ENCODE measurements around the gene ADGRA1.

DNA sequence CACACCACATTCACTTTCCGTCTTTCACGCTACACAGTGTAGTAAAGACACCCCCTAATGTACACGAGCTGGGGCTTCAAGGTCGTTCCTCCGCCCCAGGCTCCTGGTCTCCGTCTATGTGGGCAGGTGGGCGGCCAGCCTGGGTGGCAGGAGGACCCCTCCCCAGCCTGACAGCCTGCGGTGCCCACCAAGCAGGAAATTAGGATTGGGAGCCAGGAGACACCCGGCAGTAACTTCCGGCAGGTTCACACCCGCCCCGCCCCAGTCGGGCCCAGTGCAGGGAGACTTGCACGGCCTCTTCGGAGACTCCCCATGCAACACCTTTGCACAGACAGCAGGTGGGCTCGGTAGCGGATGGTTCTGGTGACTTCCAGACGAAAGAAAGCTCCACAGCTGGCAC is 27.7 kb upstream of the ADGRA1 start:
- TF ChIP-seq, protein P1, sequence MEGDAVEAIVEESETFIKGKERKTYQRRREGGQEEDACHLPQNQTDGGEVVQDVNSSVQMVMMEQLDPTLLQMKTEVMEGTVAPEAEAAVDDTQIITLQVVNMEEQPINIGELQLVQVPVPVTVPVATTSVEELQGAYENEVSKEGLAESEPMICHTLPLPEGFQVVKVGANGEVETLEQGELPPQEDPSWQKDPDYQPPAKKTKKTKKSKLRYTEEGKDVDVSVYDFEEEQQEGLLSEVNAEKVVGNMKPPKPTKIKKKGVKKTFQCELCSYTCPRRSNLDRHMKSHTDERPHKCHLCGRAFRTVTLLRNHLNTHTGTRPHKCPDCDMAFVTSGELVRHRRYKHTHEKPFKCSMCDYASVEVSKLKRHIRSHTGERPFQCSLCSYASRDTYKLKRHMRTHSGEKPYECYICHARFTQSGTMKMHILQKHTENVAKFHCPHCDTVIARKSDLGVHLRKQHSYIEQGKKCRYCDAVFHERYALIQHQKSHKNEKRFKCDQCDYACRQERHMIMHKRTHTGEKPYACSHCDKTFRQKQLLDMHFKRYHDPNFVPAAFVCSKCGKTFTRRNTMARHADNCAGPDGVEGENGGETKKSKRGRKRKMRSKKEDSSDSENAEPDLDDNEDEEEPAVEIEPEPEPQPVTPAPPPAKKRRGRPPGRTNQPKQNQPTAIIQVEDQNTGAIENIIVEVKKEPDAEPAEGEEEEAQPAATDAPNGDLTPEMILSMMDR (IDR thresholded peaks at IDR 0.05; ENCODE audit: extremely low read depth in 1 of 2, insufficient read depth in 1 of 2, low read depth in 1 of 2, low read length in 2 of 2), result no peak
- TF ChIP-seq POLR2A (IDR thresholded peaks at IDR 0.05; ENCODE audit: low read depth, low read length), result no peak
- TF ChIP-seq POLR2AphosphoS5 (IDR thresholded peaks at IDR 0.05; ENCODE audit: insufficient read depth, low read depth, low read length), result no peak
- no peak for TF ChIP-seq MYC (IDR thresholded peaks at IDR 0.05; ENCODE audit: low read depth, low read length)
- no peak for TF ChIP-seq JUN (IDR thresholded peaks at IDR 0.05; ENCODE audit: borderline replicate concordance, insufficient read depth, insufficient read length, low read depth)
- TF ChIP-seq FOS (IDR thresholded peaks at IDR 0.05; ENCODE audit: borderline replicate concordance, insufficient read depth, low read length), result no peak
- TF ChIP-seq, protein P2, sequence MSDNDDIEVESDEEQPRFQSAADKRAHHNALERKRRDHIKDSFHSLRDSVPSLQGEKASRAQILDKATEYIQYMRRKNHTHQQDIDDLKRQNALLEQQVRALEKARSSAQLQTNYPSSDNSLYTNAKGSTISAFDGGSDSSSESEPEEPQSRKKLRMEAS (IDR thresholded peaks at IDR 0.05; ENCODE audit: insufficient read depth, insufficient read length), result no peak
- no peak for TF ChIP-seq EZH2 (IDR thresholded peaks at IDR 0.05; ENCODE audit: borderline replicate concordance, low read depth, low read length, severe bottlenecking)
- TF ChIP-seq GATA2 (IDR thresholded peaks at IDR 0.05; ENCODE audit: insufficient read depth, insufficient read length, low read depth, low read length), result no peak
